K562 (cell line): ENCODE data around the gene WDR27. TPM values are rescaled to one million over a fixed set of nuclear protein-coding genes. Genes with fewer than 3 reads are reported as not detected.

Experiments
- ATAC-seq: fragments of 200-7000 bp; cut with Tn5 transposase; 3 replicates; pipeline ENCODE4 v1.9.1; 2020; ENCODE audit warnings: moderate library complexity
- BruUV-seq: library from RNA; stranded (reverse); fragments of 400-500 nt; replicated peaks from 2 replicates; lab custom pipeline; 2021; lab: Mats Ljungman, UMichigan
- CTCF ChIA-PET: fragments of 300-600 bp; formaldehyde crosslinking; extraction: SDS; loops from one replicate; lab custom pipeline; 2021; ENCODE audit warnings: low intra/inter-chr PET ratio; lab: Yijun Ruan, JAX
- POLR2A ChIA-PET: fragments of 300-600, 350-650 bp; sonication (Branson Sonifier 250); formaldehyde crosslinking; extraction: SDS; loops from one replicate; lab custom pipeline; 2021; ENCODE audit warnings: antibody characterized with exemption, inconsistent platforms; lab: Yijun Ruan, JAX
- DNase-seq, 4 experiments: peaks; one replicate each; pipeline versions ENCODE4 v3.0.0 to v3.0.0-alpha.2; 2011 to 2018; ENCODE audit warnings: low spot score in 3 of 4, mixed read lengths in 3 of 4; ENCODE audit errors: extremely low read depth in 1 of 4
- FAIRE-seq: peaks from 2 replicates; lab custom pipeline; 2011; peaks lifted over from hg19 to GRCh38; lab: Jason Lieb, UNC
- H2AFZ ChIP-seq: 2 replicates; pipeline ENCODE4 v1.6.0; 2011; ENCODE audit warnings: low read depth, low read length, control low read depth, inconsistent platforms
- H3K27ac ChIP-seq: fragments of 200-600 bp; 3 replicates; pipeline ENCODE4 v1.8.0; 2011; ENCODE audit warnings: low read depth, mild to moderate bottlenecking, control low read depth, inconsistent platforms, low read length, moderate library complexity, mixed read lengths; ENCODE audit errors: extremely low read depth
- H3K27me3 ChIP-seq, 2 experiments: fragments of 300-600 bp in 1 of 2; 2 replicates in 1 of 2; 3 replicates in 1 of 2; pipeline versions ENCODE4 v1.6.0 to v1.8.0; 2011; ENCODE audit warnings: inconsistent platforms in 2 of 2, low read length in 2 of 2, mild to moderate bottlenecking in 1 of 2, mixed read lengths in 1 of 2, moderate library complexity in 1 of 2; ENCODE audit not compliant: control insufficient read depth in 2 of 2, insufficient read depth in 2 of 2
- H3K36me3 ChIP-seq: fragments of 300-600 bp; 3 replicates; pipeline ENCODE4 v1.8.0; 2011; ENCODE audit warnings: mild to moderate bottlenecking, low read length, inconsistent platforms; ENCODE audit not compliant: control insufficient read depth, insufficient read depth
- H3K4me1 ChIP-seq, 2 experiments: fragments of 200-600 bp in 1 of 2; replicated peaks in 1 of 2; 2 replicates in 1 of 2; 3 replicates in 1 of 2; pipeline versions ENCODE4 v1.5.1 to v1.8.0; 2011; ENCODE audit warnings: inconsistent platforms in 2 of 2, low read length in 2 of 2, mild to moderate bottlenecking in 1 of 2, mixed read lengths in 1 of 2, moderate library complexity in 1 of 2; ENCODE audit not compliant: control insufficient read depth in 2 of 2, insufficient read depth in 2 of 2
- H3K4me2 ChIP-seq: 2 replicates; pipeline ENCODE4 v1.6.1; 2011; ENCODE audit warnings: low read length, control low read depth, inconsistent platforms, mixed read lengths; ENCODE audit not compliant: insufficient read depth
- H3K4me3 ChIP-seq: fragments of 200-600 bp; sonication (generic), shearing (Covaris generic); 2 replicates; pipeline ENCODE4 v1.5.1; 2016; ENCODE audit warnings: control low read depth, inconsistent platforms
- H3K79me2 ChIP-seq: fragments of 200-600 bp; 3 replicates; pipeline ENCODE4 v1.8.0; 2011; ENCODE audit warnings: low read length, inconsistent platforms; ENCODE audit not compliant: control insufficient read depth, insufficient read depth
- H3K9ac ChIP-seq, 2 experiments: 2 replicates each; pipeline versions ENCODE4 v1.6.0 to v1.6.1; 2011; ENCODE audit warnings: low read depth in 2 of 2, low read length in 2 of 2, control low read depth in 1 of 2, inconsistent platforms in 1 of 2, mild to moderate bottlenecking in 1 of 2, mixed read lengths in 1 of 2; ENCODE audit not compliant: insufficient read depth in 1 of 2
- H3K9me1 ChIP-seq: one replicate; pipeline ENCODE4 v1.6.0; 2011; ENCODE audit warnings: inconsistent platforms, mild to moderate bottlenecking, low read length, moderate library complexity; ENCODE audit not compliant: control insufficient read depth, insufficient read depth
- H3K9me3 ChIP-seq: replicated peaks from 2 replicates; pipeline ENCODE4 v1.5.1; 2011; ENCODE audit warnings: low read depth, low read length, inconsistent platforms; ENCODE audit not compliant: control insufficient read depth, insufficient read depth
- H4K20me1 ChIP-seq: replicated peaks from 2 replicates; pipeline ENCODE4 v1.6.1; 2011; ENCODE audit warnings: low read length, inconsistent platforms, mixed read lengths; ENCODE audit not compliant: control insufficient read depth, insufficient read depth
- CGGBP1 ChIP-seq: fragments of 250-450 bp; sonication (Bioruptor Pico); IDR thresholded peaks from 2 replicates; pipeline ENCODE4 v1.9.0; 2021; ENCODE audit warnings: mild to moderate bottlenecking
- DACH1 ChIP-seq: fragments of 450-650 bp; IDR thresholded peaks from 2 replicates; pipeline ENCODE4 v1.6.1; 2018; ENCODE audit not compliant: partially characterized antibody
- HIVEP1 ChIP-seq: fragments of 250-450 bp; sonication (Bioruptor Pico); IDR thresholded peaks from 2 replicates; pipeline ENCODE4 v1.4.0; 2020; ENCODE audit warnings: mild to moderate bottlenecking
- HSF4 ChIP-seq: fragments of 250-450 bp; sonication (Bioruptor Pico); IDR thresholded peaks from 2 replicates; pipeline ENCODE4 v2.1.2; 2022; ENCODE audit warnings: mild to moderate bottlenecking, moderate library complexity, borderline replicate concordance
- KHSRP ChIP-seq: fragments of 450-650 bp; IDR thresholded peaks from 2 replicates; pipeline ENCODE4 v1.6.1; 2017
- NBN ChIP-seq: fragments of 450-650 bp; IDR thresholded peaks from 2 replicates; pipeline ENCODE4 v1.6.1; 2016; ENCODE audit warnings: low read depth, mild to moderate bottlenecking
- NFE2L1 ChIP-seq: fragments of 450-650 bp; IDR thresholded peaks from 2 replicates; pipeline ENCODE4 v1.6.1; 2016; ENCODE audit warnings: missing genetic modification characterization, low read depth, mild to moderate bottlenecking, missing compliant biosample characterization, moderate library complexity, borderline replicate concordance
- NFRKB ChIP-seq: fragments of 450-650 bp; IDR thresholded peaks from 2 replicates; pipeline ENCODE4 v1.6.1; 2016; ENCODE audit warnings: low read depth
- PHF21A ChIP-seq: fragments of 450-650 bp; IDR thresholded peaks from 2 replicates; pipeline ENCODE4 v1.6.1; 2017; ENCODE audit warnings: low read depth, borderline replicate concordance
- RBBP5 ChIP-seq: fragments of 200-600 bp; sonication (generic); IDR thresholded peaks from 2 replicates; pipeline ENCODE4 v1.6.1; 2012; ENCODE audit warnings: borderline replicate concordance, mild to moderate bottlenecking, low read length, control low read depth, inconsistent platforms; ENCODE audit not compliant: insufficient read depth, poor library complexity, severe bottlenecking
- RBM17 ChIP-seq: fragments of 200-400 bp; formaldehyde crosslinking; IDR thresholded peaks from 2 replicates; pipeline ENCODE4 v1.6.1; 2017; ENCODE audit warnings: low read depth, mild to moderate bottlenecking, low read length, borderline replicate concordance
- SNAPC5 ChIP-seq: fragments of 250-450 bp; sonication (Bioruptor Pico); IDR thresholded peaks from 2 replicates; pipeline ENCODE4 v1.8.0; 2021; ENCODE audit warnings: moderate library complexity, mild to moderate bottlenecking, inconsistent platforms
- SREBF2 ChIP-seq: sonication (generic); formaldehyde crosslinking; IDR thresholded peaks from 2 replicates; pipeline ENCODE4 v1.4.0; 2020; ENCODE audit warnings: mild to moderate bottlenecking, missing genetic modification reagents
- SUPT5H ChIP-seq: fragments of 450-650 bp; IDR thresholded peaks from 2 replicates; pipeline ENCODE4 v1.6.1; 2016
- TAF15 ChIP-seq: fragments of 200-400 bp; formaldehyde crosslinking; IDR thresholded peaks from 2 replicates; pipeline ENCODE4 v1.6.1; 2017; ENCODE audit warnings: mild to moderate bottlenecking, low read depth, low read length, moderate library complexity
- TCFL5 ChIP-seq: fragments of 250-450 bp; sonication (Bioruptor Pico); conservative IDR thresholded peaks from 2 replicates; pipeline ENCODE4 v1.6.1; 2021; ENCODE audit warnings: mild to moderate bottlenecking, moderate library complexity, matching md5 sums
- TSC22D4 ChIP-seq: fragments of 450-650 bp; IDR thresholded peaks from 2 replicates; pipeline ENCODE4 v1.6.1; 2016; ENCODE audit warnings: missing genetic modification characterization, missing biosample characterization, control low read depth
- ZNF239 ChIP-seq: fragments of 250-450 bp; sonication (Bioruptor Pico); IDR thresholded peaks from 2 replicates; pipeline ENCODE4 v1.4.0; 2020; ENCODE audit warnings: mild to moderate bottlenecking
- ZNF57 ChIP-seq: fragments of 450-650 bp; formaldehyde crosslinking; IDR thresholded peaks from 2 replicates; pipeline ENCODE4 v1.4.0; 2020; ENCODE audit warnings: mild to moderate bottlenecking, moderate library complexity
- ZNF699 ChIP-seq: fragments of 250-450 bp; sonication (Bioruptor Pico); IDR thresholded peaks from 2 replicates; pipeline ENCODE4 v1.8.0; 2021; ENCODE audit warnings: mild to moderate bottlenecking, moderate library complexity; ENCODE audit not compliant: insufficient replicate concordance
- WGBS: fragments of 100-300 bp; shearing (Covaris generic); methylation state at CpG from one replicate; pipeline ENCODE4 v1.1.6; 2016; ENCODE audit warnings: low coverage, mixed read lengths; ENCODE audit not compliant: insufficient coverage; ENCODE audit errors: missing lambda C conversion rate; 5-methylcytosine and 5-hydroxymethylcytosine counted together
- in situ Hi-C: fragments of 300-500 bp; cut with MboI; formaldehyde crosslinking; loops from 4 replicates; pipeline ENCODE4 v1.15.0; 2018; ENCODE audit warnings: inconsistent platforms, mixed read lengths
- intact Hi-C: fragments of 100-400 bp; cut with micrococcal nuclease; formaldehyde crosslinking; loops from 2 replicates; pipeline ENCODE4 v1.14.2; 2022
- polyA plus RNA-seq, 8 experiments: library from polyadenylated mRNA; depleted of rRNA in 4 of 8; stranded (reverse) in 5 of 8; unstranded in 3 of 8; fragments of >200 nt; fragmentation: Nextera tagmentation in 2 of 8; fragmentation: Illumina TruSeq in 1 of 8; extraction: Ambion mirVana in 2 of 8; extraction: Trizol in 1 of 8; gene quantifications; 2 replicates each; pipeline versions ENCODE4 v1.2.1 to v1.2.3, GENCODE V29; 2011 to 2014; ENCODE audit warnings: inconsistent platforms in 1 of 8, missing spikeins in 1 of 8
- total RNA-seq, 7 experiments: library from RNA; depleted of rRNA in 6 of 7; stranded (reverse); fragments of >200 nt in 6 of 7; fragmentation: Illumina TruSeq in 2 of 7; extraction: Trizol in 2 of 7; gene quantifications; 2 replicates each; pipeline versions ENCODE4 v1.2.1 to v1.2.3, GENCODE V29; 2011 to 2021; ENCODE audit warnings: low replicate concordance in 1 of 7

Gene WDR27
- total and polyA plus RNA-seq, 9 of the 15 experiments (the other 6 are each of a cell fraction or from before 2014, with no cell fraction given): 4.3 to 77.2 (median 22.7) TPM

GRCh38 chr6:169491482-169491881 is 210.3 kb downstream of the WDR27 start:
- no peak for TF ChIP-seq TCFL5 (CRISPR knock-in tag)
- TF ChIP-seq TAF15: no peak
- no peak for TF ChIP-seq SNAPC5 (CRISPR knock-in tag)
- TF ChIP-seq RBBP5: no peak
- no peak for TF ChIP-seq TSC22D4
- TF ChIP-seq, all 486 proteins: peak for 0
- Histone ChIP-seq H3K27ac (no peak overlapping the region), H2AFZ (no peak overlapping the region), H3K79me2 (no peaks in the 10 kb centered on the region), H3K4me2 (no peak overlapping the region), H3K9me1 (no peaks in the 10 kb centered on the region), H3K36me3 (no peaks in the 10 kb centered on the region), H3K4me3 (no peak overlapping the region), H3K9ac (no peak overlapping the region), H3K9me3 (no peaks in the 10 kb centered on the region), H3K27me3 (peaks cover 8 to 20% of the 10 kb centered on the region in 2 experiments), H4K20me1 (no peaks in the 10 kb centered on the region), H3K4me1 (no peaks in the 10 kb centered on the region)
- DNase-seq: no peak
- ChIA-PET POLR2A (interaction anchor here (0.6 kb wide), 1 partner anchor 22 kb away, joined by 6 read pairs; no protein-coding TSS in a partner anchor), CTCF (no interaction called here)
- intact Hi-C loops: no loop called here
- in situ Hi-C loops: no loop called here
- no TSS peak for BruUV-seq
- 0% methylated on average over 1 of the region's 1 CpG for WGBS
- no peak for FAIRE-seq
- no peak for ATAC-seq

- intact Hi-C loops (no loop called here), in situ Hi-C loops (no loop called here)
- FAIRE-seq (no peak), DNase-seq (no peak), ATAC-seq (no peak)
- Histone ChIP-seq H3K27ac (no peak overlapping the region), H3K4me3 (no peak overlapping the region), H3K27me3 (peaks cover 8 to 20% of the 10 kb centered on the region in 2 experiments), H3K4me2 (no peak overlapping the region), H3K36me3 (no peaks in the 10 kb centered on the region), H3K79me2 (no peaks in the 10 kb centered on the region), H3K4me1 (no peaks in the 10 kb centered on the region), H3K9me1 (no peaks in the 10 kb centered on the region), H2AFZ (no peak overlapping the region), H4K20me1 (no peaks in the 10 kb centered on the region), H3K9me3 (no peaks in the 10 kb centered on the region), H3K9ac (no peak overlapping the region)
- WGBS: 0% methylated on average over 5 of the region's 5 CpGs
- ChIA-PET POLR2A (no interaction called here), CTCF (no interaction called here)
- BruUV-seq: no TSS peak
- TF ChIP-seq SUPT5H (no peak), ZNF699 (CRISPR knock-in tag) (no peak), SREBF2 (no peak), NFRKB (no peak), NBN (no peak), HSF4 (no peak), NFE2L1 (tag) (no peak), ZNF239 (CRISPR knock-in tag) (no peak), CGGBP1 (CRISPR knock-in tag) (no peak), HIVEP1 (CRISPR knock-in tag) (no peak), PHF21A (no peak), TCFL5 (CRISPR knock-in tag) (no peak), RBM17 (no peak), DACH1 (no peak), KHSRP (no peak), ZNF57 (CRISPR knock-in tag) (no peak)
Measured at GRCh38 chr6:169490830-169491229, 211.0 kb downstream of the WDR27 start.
